HG02943 (cell line): ENCODE data around the gene PPP3R1.

Experiments
- ATAC-seq: cut with Tn5 transposase; IDR thresholded peaks from one replicate; pipeline ENCODE4 v1.9.1; 2021; ENCODE audit warnings: mild to moderate bottlenecking, low read depth, moderate library complexity; ENCODE audit not compliant: unreplicated experiment

The PPP3R1 gene

GRCh38 chr2:68252400-68253218 is at the start of gene PPP3R1:
Gene PPP3R1 (minus strand): TSS chr2:68252532. CDS start chr2:68252127, 405 bp downstream.
- peak; percentile 76 for ATAC-seq

- no peak for ATAC-seq
Observed at GRCh38 chr2:68295516-68295915, 43.2 kb upstream of the PPP3R1 start.

GRCh38 chr2:68294913-68295312 is 42.6 kb upstream of the PPP3R1 start:
- no peak for ATAC-seq

DNA sequence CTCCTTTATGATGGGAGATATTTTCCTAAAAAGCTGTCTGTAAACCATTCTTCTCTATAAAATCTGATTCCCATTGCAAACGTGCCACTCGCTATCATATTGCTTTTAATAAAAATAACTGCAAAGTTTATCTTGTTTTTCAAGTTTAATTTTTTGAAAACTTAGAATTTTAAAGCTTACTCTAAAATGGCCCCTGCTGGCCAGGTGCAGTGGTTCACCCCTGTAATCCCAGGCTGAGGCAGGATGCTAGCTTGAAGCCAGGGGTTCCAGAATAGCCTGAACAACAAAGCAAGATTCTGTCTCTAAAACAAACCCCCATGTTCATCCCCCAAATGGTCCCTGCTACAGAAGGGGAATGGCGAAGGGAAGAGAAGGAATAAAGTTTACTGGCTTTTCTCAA is 41.9 kb upstream of the PPP3R1 start:
- no peak for ATAC-seq

DNA sequence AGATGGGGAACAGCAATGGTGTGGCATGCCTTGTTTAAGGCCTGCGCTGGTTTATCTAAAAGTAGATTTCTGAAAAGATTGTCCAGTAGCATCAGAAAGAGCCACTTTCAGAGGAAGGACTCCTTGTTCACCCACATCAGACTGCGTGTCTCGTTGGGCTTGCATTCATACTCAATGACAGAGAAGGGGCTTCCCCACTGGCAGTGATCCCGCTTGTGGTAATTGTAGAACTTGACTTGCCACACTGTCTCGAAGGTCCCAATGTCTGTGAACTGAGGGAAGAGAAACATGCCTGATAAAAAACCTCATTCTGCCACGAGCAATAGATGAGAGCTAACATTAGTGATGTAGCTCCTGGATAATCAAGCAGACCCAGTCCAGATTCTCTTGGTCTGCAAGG is 41.4 kb upstream of the PPP3R1 start:
- ATAC-seq, result no peak

DNA sequence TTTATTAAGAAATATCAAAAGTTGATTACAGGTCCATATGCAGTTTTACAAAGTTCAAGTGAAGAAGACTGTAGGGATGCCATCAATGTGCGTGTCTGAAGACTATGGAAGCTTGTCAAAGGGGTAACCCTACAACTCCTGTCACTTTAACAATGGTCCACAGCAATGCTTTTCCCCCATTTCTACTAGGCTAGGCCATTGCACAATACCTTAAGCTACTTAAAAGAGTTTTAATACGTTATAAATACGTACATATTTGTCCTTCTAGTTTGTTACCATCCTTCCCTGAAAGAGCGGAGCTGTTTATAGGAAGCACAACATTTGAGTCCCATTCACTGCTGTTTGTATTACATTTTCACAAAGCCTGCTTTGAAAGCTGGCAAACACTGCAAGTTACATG is 40.7 kb upstream of the PPP3R1 start:
- ATAC-seq, result no peak

DNA sequence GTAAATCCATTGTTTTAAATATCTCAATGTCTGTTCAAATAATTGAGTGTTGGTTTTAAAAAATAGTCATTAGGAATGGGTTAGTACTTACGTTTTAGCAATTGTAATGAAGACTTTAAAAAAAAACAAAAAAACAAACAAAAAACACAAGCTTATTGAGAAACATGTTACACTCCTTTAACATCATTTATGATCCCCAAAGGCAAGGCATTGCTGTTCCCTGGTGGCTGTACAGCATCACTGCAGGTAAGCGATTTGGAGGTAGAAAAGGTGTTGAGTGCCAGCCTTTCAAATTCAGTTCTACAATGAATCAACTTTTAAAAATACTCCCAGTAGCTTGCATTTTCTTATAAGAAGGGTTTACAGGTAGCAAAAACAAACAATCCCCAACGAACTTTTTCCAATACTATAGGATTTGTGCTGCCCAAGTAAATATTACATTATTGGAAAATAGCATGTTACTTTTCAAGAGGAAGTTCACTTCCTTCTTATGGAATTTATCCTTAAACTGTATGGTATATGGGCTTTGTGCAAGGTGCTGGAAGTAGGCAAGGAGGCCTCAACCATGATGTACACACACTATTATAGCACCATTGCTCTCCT is 39.9 kb upstream of the PPP3R1 start:
- no peak for ATAC-seq

DNA sequence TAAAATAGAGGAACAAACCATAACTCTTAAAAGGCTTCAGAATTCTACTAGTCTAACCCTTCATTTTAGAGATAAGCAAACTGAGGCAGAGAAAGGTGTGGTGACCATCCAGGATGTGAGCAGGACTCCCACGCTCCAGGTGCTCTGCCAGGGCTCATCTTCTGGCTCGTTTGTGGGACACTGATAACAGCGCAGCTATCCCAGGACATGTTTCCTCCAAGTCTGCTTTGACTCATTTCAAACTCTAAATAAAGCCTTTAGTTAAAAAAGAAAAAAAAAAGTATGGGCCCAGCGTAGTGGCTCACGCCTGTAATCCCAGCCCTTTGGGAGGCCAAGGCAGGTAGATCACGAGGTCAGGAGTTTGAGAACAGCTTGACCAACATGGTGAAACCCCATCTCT is 39.0 kb upstream of the PPP3R1 start:
- no peak for ATAC-seq

DNA sequence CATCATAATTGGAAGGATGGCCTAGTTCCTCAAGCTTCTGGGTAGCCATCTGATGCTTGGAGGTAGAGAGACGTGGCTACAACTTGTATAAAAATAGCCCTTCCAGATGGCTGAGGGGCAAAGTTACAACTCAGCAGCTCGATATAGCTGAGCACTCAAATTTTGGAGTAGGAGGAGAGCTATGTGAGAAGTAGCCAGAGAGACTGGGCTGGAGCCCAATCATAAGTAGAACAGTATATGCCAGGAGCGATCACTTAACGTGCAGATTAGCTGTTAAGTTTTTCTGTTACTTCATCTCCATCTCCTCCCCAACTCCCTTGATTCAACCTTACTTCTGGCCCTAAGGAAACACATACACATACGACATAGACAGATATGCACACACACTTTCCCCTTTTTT is 38.6 kb upstream of the PPP3R1 start:
- no peak for ATAC-seq

DNA sequence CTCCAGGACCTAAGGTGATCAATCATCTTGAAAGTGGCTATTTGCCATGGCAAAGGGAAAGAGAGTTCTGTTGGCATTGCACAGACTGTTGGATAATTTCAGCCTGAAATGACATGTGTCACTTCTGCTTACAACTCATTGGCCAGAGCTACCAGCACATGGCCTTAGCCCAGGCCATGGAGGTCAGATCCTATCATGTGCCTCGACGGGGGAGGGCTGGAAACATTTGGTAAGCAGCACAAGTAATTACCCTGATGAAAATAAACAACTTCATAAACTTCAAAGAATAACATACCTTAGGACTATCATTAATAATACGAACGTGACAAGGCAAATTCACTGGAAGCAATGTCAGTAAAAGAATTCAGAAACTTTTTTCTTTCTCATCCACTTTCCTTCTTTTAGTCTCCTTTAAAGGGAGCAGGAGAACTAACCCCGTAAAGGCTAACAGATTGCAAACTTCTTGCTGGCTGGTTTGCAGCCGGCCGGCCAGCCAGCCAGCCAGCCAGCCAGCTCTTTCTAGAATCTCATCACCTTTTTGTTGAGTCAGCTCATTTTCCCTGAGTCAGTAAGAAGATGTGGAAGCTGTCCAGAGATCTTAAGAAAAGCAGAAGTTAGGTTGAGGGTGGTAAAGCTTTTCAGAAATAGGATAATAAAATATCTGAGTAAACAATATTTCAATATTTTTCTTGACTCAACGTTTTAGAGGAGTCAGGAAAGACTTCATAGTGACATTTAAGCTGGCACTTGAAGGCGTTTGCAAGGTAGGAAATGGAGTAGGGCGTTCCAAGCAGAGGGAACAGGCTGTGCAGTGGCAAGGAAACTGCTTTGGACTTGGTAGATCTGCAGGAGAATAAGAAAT is 35.5 kb upstream of the PPP3R1 start:
- ATAC-seq, result no peak

DNA sequence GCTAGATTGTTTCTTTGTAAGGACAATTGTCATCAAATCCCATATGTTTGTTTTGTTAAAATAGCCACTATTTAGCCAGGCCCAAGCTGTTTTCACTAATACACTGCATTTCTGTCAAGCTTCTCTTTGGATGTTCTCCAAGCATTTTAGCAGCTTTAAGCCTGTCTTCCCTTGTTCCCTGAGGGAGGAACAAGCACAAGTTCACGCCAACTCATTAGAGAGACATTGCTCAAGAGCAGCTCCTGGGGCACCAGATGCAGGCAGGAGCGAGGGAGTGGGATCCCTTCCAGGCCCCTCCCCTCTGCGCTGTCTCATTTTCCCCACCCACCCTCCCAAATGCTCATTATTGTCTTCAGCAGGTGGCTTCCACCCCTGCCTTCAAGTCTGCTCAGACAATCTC is 32.6 kb upstream of the PPP3R1 start:
- no peak for ATAC-seq

- ATAC-seq, result no peak
Observed at GRCh38 chr2:68283419-68283812, 31.1 kb upstream of the PPP3R1 start.

GRCh38 chr2:68282811-68283418 is 30.6 kb upstream of the PPP3R1 start:
- no peak for ATAC-seq

DNA sequence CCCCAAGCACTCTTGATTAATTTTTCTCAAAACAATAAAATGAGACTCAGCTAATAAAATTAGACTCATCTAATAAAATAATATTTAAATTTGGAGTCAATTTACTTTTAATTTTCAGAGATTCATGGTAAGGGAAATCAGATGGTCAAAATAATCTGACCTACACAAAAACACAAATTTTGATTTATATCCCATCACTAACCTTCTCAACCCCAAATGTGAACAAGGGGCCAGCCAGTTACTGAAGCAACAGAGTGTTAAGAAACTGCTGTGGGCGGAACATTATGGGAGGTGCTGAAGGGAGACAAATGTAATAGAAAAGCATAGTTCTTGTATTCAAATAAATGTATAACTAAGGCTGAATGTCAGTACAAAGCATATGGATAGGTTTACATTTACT is 28.5 kb upstream of the PPP3R1 start:
- ATAC-seq, result no peak

DNA sequence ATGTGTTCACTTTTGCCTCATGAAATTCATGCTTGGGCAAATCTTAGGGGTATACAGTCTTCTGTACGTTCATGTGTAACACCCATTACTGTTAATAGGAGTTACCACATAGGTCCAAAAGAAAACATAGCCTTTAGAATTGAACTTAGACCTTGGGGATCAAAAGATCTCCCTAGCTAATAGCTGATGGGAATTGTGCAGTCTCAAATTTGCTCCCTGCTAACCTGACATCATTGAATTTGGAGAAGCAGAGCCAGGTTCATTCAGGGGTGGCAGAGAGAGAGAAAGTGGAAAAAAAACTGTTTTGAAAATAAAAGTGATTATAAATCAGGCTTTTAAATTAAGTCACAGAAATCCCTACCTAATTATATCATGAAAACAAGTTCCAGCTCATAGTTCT is 28.0 kb upstream of the PPP3R1 start:
- ATAC-seq, result no peak

GRCh38 chr2:68279691-68280090 is 27.4 kb upstream of the PPP3R1 start:
- no peak for ATAC-seq

DNA sequence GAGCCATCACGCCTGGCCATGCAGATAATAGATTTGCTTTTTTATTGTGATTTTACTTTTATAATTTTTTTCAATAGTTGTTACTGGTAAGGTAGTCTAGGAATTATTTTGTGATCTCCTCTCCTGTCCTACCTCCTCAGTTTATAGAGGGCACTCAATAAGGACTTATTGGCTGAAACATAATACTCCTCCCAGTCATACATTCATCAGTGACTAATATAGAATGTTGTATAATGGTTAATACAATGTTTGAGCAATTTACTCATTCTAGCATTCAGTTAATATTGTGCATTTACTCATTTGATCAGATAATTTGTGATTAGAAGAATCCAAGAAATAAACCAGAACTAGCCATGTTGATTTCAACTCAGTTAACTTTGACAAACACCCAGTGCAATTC is 25.8 kb upstream of the PPP3R1 start:
- no peak for ATAC-seq

GRCh38 chr2:68274022-68274421 is 21.7 kb upstream of the PPP3R1 start:
- ATAC-seq, result no peak

- no peak for ATAC-seq
Observed at GRCh38 chr2:68272246-68272994, 20.1 kb upstream of the PPP3R1 start.

DNA sequence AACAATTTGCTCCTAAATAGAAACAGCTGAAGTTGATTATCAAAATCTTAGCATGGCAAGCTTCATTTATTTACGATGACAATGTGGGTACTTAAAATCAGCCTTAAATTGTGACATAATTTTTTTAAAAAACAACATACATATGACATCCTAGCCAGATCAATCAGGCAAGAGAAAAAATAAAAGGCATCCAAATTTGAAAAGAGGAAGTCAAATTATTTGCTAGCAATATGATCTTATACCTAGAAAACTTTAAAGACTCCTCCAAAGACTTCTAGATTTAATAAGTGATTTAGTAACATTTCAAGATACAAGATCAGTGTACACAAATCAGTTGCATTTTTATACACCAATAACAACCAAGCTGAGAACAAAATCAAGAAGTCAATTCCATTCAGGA is 14.3 kb upstream of the PPP3R1 start:
- no peak for ATAC-seq
